Measurements from ENCODE around the gene ANHX. TPM values are rescaled to one million over a fixed set of nuclear protein-coding genes. Genes with fewer than 3 reads are reported as not detected.
A peak's percentile ranks its signal among the peaks of the same experiment; 100 is the strongest.

Gene ANHX
- total RNA-seq, 2 donors from 2014 or later, result not detected

- H3K4me1 Mint-ChIP-seq, result no peaks in the 10 kb centered on the region
- ATAC-seq (no peak), DNase-seq (no peak)
- H3K9me3 ChIP-seq (ENCODE audit: control insufficient read depth, low read length, poor library complexity, severe bottlenecking), result peaks cover 2% of the 10 kb centered on the region
- no peaks in the 10 kb centered on the region for H3K27me3 Mint-ChIP-seq
- H3K27ac Mint-ChIP-seq, result no peak overlapping the region
- H3K4me3 Mint-ChIP-seq, result no peak overlapping the region
- no peaks in the 10 kb centered on the region for H3K36me3 Mint-ChIP-seq (ENCODE audit: low read depth)
Measured at GRCh38 chr12:133225527-133225926, 10.2 kb downstream of the ANHX start.

- DNase-seq (no peak), ATAC-seq (no peak)
- Mint-ChIP-seq H3K27ac (no peak overlapping the region), H3K36me3 (ENCODE audit: low read depth) (peaks cover 3% of the 10 kb centered on the region), H3K4me1 (no peaks in the 10 kb centered on the region), H3K27me3 (no peaks in the 10 kb centered on the region), H3K4me3 (no peak overlapping the region)
- H3K9me3 ChIP-seq (ENCODE audit: control insufficient read depth, low read length, poor library complexity, severe bottlenecking), result peaks cover 9% of the 10 kb centered on the region
Measured at GRCh38 chr12:133222211-133222610, 13.5 kb downstream of the ANHX start.

- peaks cover 9% of the 10 kb centered on the region for H3K9me3 ChIP-seq (ENCODE audit: control insufficient read depth, low read length, poor library complexity, severe bottlenecking)
- Mint-ChIP-seq H3K4me3 (no peak overlapping the region), H3K36me3 (ENCODE audit: low read depth) (peaks cover 3% of the 10 kb centered on the region)
Measured at GRCh38 chr12:133221241-133221640, 14.4 kb downstream of the ANHX start.

GRCh38 chr12:133220521-133220920 is 15.2 kb downstream of the ANHX start:
- Mint-ChIP-seq H3K4me3 (no peak overlapping the region), H3K4me1 (no peaks in the 10 kb centered on the region), H3K36me3 (ENCODE audit: low read depth) (peaks cover 3% of the 10 kb centered on the region), H3K27me3 (no peaks in the 10 kb centered on the region), H3K27ac (no peak overlapping the region)
- DNase-seq, result no peak
- peaks cover 12% of the 10 kb centered on the region for H3K9me3 ChIP-seq (ENCODE audit: control insufficient read depth, low read length, poor library complexity, severe bottlenecking)
- ATAC-seq, result no peak

More at GRCh38 chr12:133221241-133221640, 14.4 kb downstream of the ANHX start:
- no peaks in the 10 kb centered on the region for H3K4me1 Mint-ChIP-seq
- ATAC-seq (no peak), DNase-seq (no peak)
- no peak overlapping the region for H3K27ac Mint-ChIP-seq
- H3K27me3 Mint-ChIP-seq, result no peaks in the 10 kb centered on the region

GRCh38 chr12:133217219-133217618 is 18.5 kb downstream of the ANHX start:
- no peak overlapping the region for H3K4me3 Mint-ChIP-seq
- no peaks in the 10 kb centered on the region for H3K27me3 Mint-ChIP-seq
- no peaks in the 10 kb centered on the region for H3K4me1 Mint-ChIP-seq
- H3K27ac Mint-ChIP-seq, result no peak overlapping the region
- DNase-seq (no peak), ATAC-seq (no peak)
- H3K36me3 Mint-ChIP-seq (ENCODE audit: low read depth), result peaks cover 3% of the 10 kb centered on the region
- H3K9me3 ChIP-seq (ENCODE audit: control insufficient read depth, low read length, poor library complexity, severe bottlenecking), result peaks cover 18% of the 10 kb centered on the region

GRCh38 chr12:133215724-133216123 is 20.0 kb downstream of the ANHX start:
- Mint-ChIP-seq H3K4me3 (no peak overlapping the region), H3K27ac (no peak overlapping the region), H3K4me1 (no peaks in the 10 kb centered on the region)

GRCh38 chr12:133206390-133206789 is 29.3 kb downstream of the ANHX start:
- H3K36me3 Mint-ChIP-seq (ENCODE audit: low read depth), result peaks cover 2% of the 10 kb centered on the region
- H3K9me3 ChIP-seq (ENCODE audit: control insufficient read depth, low read length, poor library complexity, severe bottlenecking), result peaks cover 64% of the 10 kb centered on the region
- DNase-seq (no peak), ATAC-seq (no peak)
- no peak overlapping the region for H3K4me3 Mint-ChIP-seq
- H3K27ac Mint-ChIP-seq, result no peak overlapping the region
- no peaks in the 10 kb centered on the region for H3K4me1 Mint-ChIP-seq
- no peaks in the 10 kb centered on the region for H3K27me3 Mint-ChIP-seq

More at GRCh38 chr12:133215724-133216123, 20.0 kb downstream of the ANHX start:
- Mint-ChIP-seq H3K36me3 (ENCODE audit: low read depth) (peaks cover 3% of the 10 kb centered on the region), H3K27me3 (no peaks in the 10 kb centered on the region)
- DNase-seq, result no peak
- no peak for ATAC-seq
- peaks cover 18% of the 10 kb centered on the region for H3K9me3 ChIP-seq (ENCODE audit: control insufficient read depth, low read length, poor library complexity, severe bottlenecking)

- H3K4me3 Mint-ChIP-seq, result no peak overlapping the region
Measured at GRCh38 chr12:133204264-133204603, 31.4 kb downstream of the ANHX start.

GRCh38 chr12:133203344-133204263 is 32.1 kb downstream of the ANHX start:
- H3K36me3 Mint-ChIP-seq (ENCODE audit: low read depth), result peaks cover 10% of the 10 kb centered on the region
- H3K4me3 Mint-ChIP-seq, result peak overlapping the region; percentile 49
- no peak for DNase-seq
- no peaks in the 10 kb centered on the region for H3K4me1 Mint-ChIP-seq
- H3K27me3 Mint-ChIP-seq, result no peaks in the 10 kb centered on the region
- H3K27ac Mint-ChIP-seq, result peak overlapping the region; percentile 5
- H3K9me3 ChIP-seq (ENCODE audit: control insufficient read depth, low read length, poor library complexity, severe bottlenecking), result peaks cover 66% of the 10 kb centered on the region
- no peak for ATAC-seq

More at GRCh38 chr12:133204264-133204603, 31.4 kb downstream of the ANHX start:
- Mint-ChIP-seq H3K27me3 (no peaks in the 10 kb centered on the region), H3K27ac (no peak overlapping the region), H3K4me1 (no peaks in the 10 kb centered on the region), H3K36me3 (ENCODE audit: low read depth) (peaks cover 11% of the 10 kb centered on the region)
- DNase-seq (no peak), ATAC-seq (no peak)
- H3K9me3 ChIP-seq (ENCODE audit: control insufficient read depth, low read length, poor library complexity, severe bottlenecking), result peaks cover 66% of the 10 kb centered on the region

GRCh38 chr12:133202493-133203343 is 33.0 kb downstream of the ANHX start:
- Mint-ChIP-seq H3K27ac (peak overlapping the region; percentile 5), H3K27me3 (no peaks in the 10 kb centered on the region), H3K4me3 (peak overlapping the region; percentile 49), H3K36me3 (ENCODE audit: low read depth) (peaks cover 8% of the 10 kb centered on the region), H3K4me1 (no peaks in the 10 kb centered on the region)
- DNase-seq, result no peak
- ATAC-seq, result no peak
- peaks cover 66% of the 10 kb centered on the region for H3K9me3 ChIP-seq (ENCODE audit: control insufficient read depth, low read length, poor library complexity, severe bottlenecking)

GRCh38 chr12:133201888-133202287 is 33.8 kb downstream of the ANHX start:
- no peak overlapping the region for H3K4me3 Mint-ChIP-seq
- DNase-seq, result no peak
- H3K9me3 ChIP-seq (ENCODE audit: control insufficient read depth, low read length, poor library complexity, severe bottlenecking), result peaks cover 61% of the 10 kb centered on the region

GRCh38 chr12:133192847-133193246 is 42.8 kb downstream of the ANHX start:
- H3K27ac Mint-ChIP-seq, result no peak overlapping the region
- peaks cover 32% of the 10 kb centered on the region for H3K36me3 Mint-ChIP-seq (ENCODE audit: low read depth)
- H3K4me1 Mint-ChIP-seq, result no peaks in the 10 kb centered on the region
- H3K9me3 ChIP-seq (ENCODE audit: control insufficient read depth, low read length, poor library complexity, severe bottlenecking), result peaks cover 52% of the 10 kb centered on the region
- no peak for DNase-seq
- ATAC-seq, result no peak
- H3K27me3 Mint-ChIP-seq, result no peaks in the 10 kb centered on the region
- H3K4me3 Mint-ChIP-seq, result no peak overlapping the region

More at GRCh38 chr12:133201888-133202287, 33.8 kb downstream of the ANHX start:
- no peaks in the 10 kb centered on the region for H3K27me3 Mint-ChIP-seq
- no peak overlapping the region for H3K27ac Mint-ChIP-seq
- no peak for ATAC-seq
- no peaks in the 10 kb centered on the region for H3K4me1 Mint-ChIP-seq
- peaks cover 8% of the 10 kb centered on the region for H3K36me3 Mint-ChIP-seq (ENCODE audit: low read depth)

GRCh38 chr12:133190176-133190575 is 45.5 kb downstream of the ANHX start:
- no peaks in the 10 kb centered on the region for H3K4me1 Mint-ChIP-seq
- peaks cover 59% of the 10 kb centered on the region for H3K9me3 ChIP-seq (ENCODE audit: control insufficient read depth, low read length, poor library complexity, severe bottlenecking)
- peaks cover 34% of the 10 kb centered on the region for H3K36me3 Mint-ChIP-seq (ENCODE audit: low read depth)
- no peaks in the 10 kb centered on the region for H3K27me3 Mint-ChIP-seq
- no peak overlapping the region for H3K4me3 Mint-ChIP-seq
- ATAC-seq, result no peak
- no peak overlapping the region for H3K27ac Mint-ChIP-seq
- DNase-seq, result no peak

All from T-helper 17 cell (primary cell).